IPS DF 19.7 (cell line): ENCODE results near the gene PTHLH.

ENCODE experiments used
- DNase-seq: peaks from one replicate; pipeline ENCODE4 v3.0.0-alpha.2; 2013; ENCODE audit warnings: low read depth, low spot score

PTHLH gene

GRCh38 chr12:27974735-27975221, 2.2 kb upstream of the PTHLH start:
- DNase-seq, result no peak

DNA sequence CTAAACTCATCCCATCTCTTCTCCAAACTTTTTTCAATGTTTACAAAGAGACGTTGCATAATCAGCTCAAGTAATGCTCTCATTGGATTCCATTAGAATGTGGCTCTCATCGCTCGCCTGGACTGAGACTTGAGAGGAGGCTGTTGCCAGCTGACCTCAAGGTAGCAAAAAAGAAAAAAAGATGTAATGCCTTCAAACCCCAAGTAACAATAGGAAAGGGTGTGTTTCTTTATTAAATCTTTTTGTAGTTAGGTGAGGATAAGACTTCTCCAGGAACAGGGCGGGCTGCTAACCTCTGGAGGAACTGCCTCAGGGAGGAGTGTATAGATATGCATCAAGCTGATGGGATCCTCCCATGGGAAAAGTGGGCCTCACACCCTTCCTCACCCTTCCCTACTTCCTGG, 956 bp upstream of the PTHLH start:
- DNase-seq, result no peak

DNA sequence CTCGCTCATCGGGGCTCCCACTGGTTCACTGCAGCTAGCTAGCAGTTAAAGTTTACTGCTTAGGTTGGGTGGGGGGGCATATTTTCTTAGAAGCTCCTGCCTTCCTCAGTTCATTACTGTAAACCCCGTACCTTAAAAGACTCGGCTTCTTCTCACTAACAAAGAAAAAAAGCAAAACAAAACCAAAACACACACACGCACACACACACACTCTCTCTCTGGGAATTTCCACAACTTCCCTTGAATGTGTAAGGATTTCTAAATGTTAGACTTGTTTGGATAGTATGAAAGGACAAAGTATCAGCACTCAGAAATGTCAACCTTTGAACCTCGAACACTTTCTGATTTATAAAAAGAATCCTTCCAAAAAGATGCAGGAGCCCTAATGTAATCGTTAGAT, 927 bp downstream of the PTHLH start:
- DNase-seq, result no peak

- no peak for DNase-seq
Measured at GRCh38 chr12:27971121-27971489, 1.4 kb downstream of the PTHLH start.

- no peak for DNase-seq
Measured at GRCh38 chr12:27970401-27971120, 2.0 kb downstream of the PTHLH start.

DNA sequence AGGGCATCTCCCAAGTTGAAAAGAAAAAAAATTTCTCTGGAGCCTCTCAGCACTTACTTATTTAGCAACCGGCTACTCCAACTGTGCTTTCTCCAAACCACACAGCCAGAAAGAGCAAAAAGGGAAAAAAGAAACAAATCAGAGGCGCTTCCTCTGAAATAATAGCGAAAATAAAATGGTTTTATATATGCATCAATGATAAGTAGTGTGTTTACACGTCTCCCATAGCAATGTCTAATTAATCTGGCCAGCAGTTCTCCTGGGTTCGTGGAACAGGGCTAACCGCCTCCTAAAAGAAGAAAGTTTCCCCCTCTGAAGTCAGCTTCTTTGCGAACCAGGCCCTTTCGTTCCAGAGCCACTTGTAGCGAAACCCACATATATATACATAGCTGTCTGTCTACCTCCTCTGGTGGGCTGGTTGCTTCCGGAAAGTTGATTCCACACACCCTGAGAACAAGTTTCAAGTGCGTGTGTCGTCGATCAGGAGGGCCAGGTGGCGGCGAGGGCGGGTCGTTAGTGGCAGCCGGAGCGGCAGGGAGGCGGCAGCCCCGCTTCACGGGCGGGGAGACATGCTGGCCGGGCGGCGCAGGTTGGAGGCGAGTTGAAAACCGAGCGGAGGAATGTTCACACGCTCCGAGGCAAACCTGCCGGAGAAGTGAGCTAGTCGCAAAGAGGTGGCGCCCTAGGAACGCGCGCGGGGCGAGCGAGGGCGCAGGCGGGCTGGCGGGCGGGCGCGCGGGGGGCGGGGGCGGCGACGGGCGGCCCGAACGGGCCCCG, 2.7 kb downstream of the PTHLH start:
- DNase-seq, result no peak

DNA sequence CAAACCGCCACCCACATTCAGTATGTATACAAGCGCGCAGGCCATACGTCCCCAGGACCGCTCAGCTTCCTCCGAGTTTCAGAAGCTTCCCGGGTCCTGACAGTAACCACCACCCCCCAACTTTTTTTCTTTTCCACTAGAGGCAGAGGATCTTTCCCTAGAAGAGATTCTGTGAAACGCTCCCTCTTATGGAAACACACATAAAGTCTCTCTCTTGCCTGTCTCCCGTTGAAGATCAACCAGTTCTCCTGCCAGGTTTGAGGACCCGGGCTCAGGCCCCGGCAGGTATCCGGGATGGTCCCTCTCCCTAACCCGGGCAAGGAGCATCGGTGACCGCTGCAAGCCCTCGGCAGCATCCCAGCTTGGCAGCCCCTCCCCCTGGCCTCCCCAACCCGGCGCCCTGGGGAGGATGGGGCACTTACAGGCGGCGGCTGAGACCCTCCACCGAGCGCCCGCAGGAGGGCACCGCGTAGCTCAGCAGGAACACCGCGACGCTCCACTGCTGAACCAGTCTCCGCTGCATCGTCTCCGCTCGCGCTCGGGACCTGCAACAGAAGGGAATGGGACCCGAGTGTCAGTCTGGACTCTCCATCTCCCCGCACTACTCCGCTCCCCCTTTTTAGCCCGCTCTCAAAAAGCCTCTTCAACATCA, 3.4 kb downstream of the PTHLH start:
- DNase-seq, result no peak

- DNase-seq, result no peak
Measured at GRCh38 chr12:27967551-27968054, 4.9 kb downstream of the PTHLH start.

- DNase-seq, result no peak
Measured at GRCh38 chr12:27966870-27967269, 5.7 kb downstream of the PTHLH start.

DNA sequence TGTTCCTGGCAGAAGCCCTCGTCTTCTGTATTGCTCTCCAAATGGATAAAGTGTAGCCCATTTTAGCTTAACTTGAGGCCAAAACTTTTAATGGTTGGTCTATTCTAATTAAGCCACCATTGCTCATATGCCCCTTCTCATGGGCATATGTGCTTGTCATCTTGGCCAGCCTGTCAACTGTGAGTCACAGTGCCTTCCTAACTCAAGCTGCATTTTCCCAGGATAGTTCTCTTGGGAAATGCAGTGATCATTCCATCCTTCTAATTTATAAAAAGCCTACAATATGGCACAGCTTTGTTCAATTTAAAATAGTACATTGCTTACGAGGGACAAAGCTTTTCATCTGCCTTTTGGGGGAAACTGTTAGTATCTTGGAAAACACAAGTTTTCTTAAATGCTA, 6.6 kb downstream of the PTHLH start:
- DNase-seq, result no peak

DNA sequence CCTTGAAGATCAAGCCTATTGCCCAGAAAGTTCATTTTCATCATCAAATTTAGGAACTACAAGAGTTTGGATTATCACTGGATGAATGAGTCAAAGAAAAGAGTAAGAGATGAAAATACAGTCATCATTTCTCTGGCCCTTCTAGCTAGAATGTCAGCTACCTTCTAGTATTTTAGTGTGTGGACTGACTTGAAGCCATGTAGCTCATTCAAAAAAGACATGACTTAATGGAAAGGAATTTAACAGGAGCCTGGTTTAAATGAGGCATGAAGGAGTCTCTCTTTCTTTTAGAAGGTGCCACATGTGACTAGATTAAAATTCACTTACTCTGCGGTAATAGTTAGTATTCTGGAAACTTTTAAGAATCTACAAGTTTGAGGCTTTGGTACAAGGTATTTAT, 7.1 kb downstream of the PTHLH start:
- DNase-seq, result no peak

DNA sequence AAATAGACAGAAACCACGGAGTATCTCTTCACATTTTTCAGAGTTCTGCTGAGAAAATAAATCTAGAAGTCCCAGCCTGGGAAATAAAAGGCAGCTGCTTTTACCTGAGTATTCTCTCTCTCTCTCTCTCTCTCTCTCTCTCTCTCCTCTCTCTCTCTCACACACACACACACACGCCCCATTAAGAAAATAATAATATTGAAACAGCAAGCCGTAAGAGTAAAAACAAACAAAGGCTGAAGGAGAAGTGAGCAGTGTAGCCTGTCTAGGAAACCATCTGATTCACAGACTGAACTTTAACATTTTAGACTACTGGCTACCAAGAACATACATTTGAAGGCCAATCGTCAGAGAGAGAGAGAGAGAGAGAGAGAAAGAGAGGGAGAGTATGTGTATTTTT, 8.4 kb downstream of the PTHLH start:
- no peak for DNase-seq

DNA sequence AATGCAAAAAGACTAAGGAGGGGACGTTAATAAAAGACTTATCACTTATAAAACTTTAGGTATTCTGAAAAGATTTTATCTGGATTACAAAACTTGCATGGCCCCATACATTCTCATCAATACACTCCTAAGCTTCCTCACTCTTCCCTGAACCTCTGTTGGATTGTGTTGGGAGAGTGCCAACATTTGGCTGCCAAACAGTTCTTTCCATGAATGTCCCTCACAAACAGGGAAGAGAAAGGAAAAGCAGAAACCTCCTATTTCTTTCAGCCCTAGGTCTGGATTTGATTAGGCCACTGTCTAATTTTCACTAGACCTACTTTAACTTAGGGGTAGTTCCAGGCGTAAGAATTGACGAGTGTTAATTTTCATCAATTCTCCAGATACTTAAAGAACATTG, 11.7 kb downstream of the PTHLH start:
- no peak for DNase-seq

DNA sequence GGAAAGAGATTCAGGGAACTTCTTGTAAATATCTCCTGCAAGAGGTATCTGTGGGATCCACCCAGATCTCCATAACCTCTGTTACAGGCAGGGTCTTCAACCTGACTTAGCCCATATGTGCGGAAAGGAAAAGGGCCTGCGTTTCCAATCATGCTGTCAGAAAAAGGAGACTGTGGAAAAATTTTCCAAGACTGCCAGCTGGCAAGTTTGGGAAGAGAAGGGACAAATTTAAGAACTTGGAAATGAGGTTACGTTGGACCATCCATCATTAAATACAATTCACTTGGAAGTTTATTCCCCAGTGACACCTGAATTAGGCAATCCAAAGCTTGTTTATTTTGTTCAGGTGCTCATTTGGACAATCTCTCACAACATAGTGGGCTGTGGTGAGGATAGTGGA, 13.9 kb downstream of the PTHLH start:
- no peak for DNase-seq

DNA sequence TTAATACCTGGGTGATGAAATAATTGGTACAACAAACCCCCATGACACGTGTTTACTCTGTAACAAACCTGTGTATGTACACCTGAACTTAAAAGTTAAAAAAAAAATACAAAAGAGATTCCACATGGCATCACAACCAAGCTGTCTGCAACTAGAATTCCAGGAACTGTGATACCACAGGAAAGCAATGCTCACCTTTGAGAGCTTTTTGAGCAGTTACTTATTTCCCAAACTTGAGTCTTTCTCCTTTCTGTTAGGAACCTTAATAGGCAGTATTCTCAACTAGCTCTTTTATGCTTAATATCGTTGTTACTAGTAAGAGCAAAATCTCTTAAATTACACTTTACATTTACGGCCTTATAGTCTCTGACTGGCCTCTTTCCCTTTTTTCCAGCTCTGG, 15.2 kb downstream of the PTHLH start:
- no peak for DNase-seq

DNA sequence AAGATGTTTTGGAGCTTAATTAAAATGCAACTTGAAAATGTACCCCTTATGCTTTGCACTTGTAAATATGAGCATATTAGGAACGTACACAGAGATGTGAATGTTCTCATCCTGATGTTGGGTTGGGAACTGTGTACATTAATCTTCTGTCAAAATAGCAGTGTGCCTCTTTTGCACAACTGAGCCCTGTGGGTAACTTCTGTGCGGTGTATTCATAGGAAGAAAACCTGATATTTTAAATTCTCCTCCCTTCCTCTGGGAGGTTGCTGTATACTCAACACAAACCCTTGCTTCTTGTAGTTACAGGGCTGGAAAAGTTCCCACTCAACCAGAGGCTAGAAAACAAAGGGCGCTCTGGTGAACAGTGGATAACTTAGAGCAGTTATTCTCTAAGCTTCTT, 18.7 kb downstream of the PTHLH start:
- DNase-seq, result no peak

GRCh38 chr12:27953348-27953747, 19.2 kb downstream of the PTHLH start:
- DNase-seq, result no peak

DNA sequence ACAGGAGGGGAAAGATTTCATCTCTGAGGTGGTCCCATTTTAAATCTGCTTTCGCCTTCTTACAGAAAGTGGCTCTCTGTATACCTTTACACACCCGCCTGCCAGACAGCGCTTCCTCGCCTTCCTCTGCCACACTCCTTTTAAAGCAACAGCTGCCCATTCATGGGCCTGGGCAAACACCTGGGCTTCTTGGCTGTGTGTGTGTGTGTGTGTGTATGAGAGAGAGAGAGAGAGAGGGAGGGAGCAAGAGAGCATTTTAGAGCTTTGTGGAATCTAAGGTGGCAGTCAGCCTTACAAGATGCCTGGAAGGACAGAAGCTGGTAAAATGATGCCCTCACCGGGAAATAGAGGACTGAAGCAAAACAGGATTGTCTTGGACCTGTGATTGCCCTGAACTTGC, 20.0 kb downstream of the PTHLH start:
- DNase-seq, result no peak

DNA sequence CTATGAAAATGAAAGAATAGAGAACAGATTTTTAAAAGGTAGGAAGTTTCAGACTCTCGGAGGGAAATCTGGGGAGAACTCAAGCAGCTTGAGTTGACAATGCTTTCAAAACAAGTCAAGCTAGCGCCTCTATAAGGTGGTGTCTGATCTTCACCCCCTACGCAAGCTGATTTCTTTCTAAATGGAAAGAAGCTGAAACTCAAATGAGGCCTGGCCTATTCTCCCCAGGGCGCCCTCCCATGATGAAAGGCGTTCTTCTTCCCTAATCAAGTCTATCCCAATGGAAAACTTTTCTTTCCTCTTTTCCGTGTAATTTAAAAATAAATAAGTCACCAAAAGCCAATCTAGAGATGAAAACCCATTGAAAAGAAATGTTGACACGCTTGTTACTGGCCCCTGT, 20.6 kb downstream of the PTHLH start:
- DNase-seq, result no peak

- no peak for DNase-seq
Measured at GRCh38 chr12:27946421-27946820, 26.1 kb downstream of the PTHLH start.

- peak; percentile 42 for DNase-seq
Measured at GRCh38 chr12:27940756-27941402, 31.7 kb downstream of the PTHLH start.

- no peak for DNase-seq
Measured at GRCh38 chr12:27940245-27940644, 32.3 kb downstream of the PTHLH start.
